GM19099 (cell line): Measurements from ENCODE around the gene EXOC2.

Source experiments
- POLR2A ChIP-seq: IDR thresholded peaks from 3 replicates; pipeline ENCODE4 v1.6.1; 2011; ENCODE audit warnings: low read depth; ENCODE audit not compliant: insufficient read length; ENCODE audit errors: extremely low read depth

The EXOC2 gene

GRCh38 chr6:562052-562676 is 130.8 kb downstream of the EXOC2 start:
- TF ChIP-seq POLR2A, result no peak

DNA sequence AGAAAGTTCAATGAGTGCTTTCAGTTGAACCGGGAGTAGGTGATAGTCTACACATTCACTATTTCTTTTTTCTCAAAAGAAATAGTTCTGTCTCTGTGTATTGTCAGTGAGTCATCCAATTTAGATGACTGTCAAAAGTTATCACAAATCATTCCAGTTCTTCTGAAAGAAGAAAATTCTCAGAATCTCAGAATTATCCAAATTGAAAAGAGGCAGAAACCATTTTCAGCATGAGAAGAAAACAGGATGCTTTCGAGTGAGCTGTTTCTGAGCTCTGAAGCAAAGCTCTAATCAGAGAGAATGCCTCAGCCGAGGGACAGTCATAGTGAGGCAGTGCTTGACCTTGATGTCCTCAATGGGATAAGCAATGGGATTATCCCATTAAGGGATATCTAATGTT is 134.0 kb downstream of the EXOC2 start:
- no peak for TF ChIP-seq POLR2A

DNA sequence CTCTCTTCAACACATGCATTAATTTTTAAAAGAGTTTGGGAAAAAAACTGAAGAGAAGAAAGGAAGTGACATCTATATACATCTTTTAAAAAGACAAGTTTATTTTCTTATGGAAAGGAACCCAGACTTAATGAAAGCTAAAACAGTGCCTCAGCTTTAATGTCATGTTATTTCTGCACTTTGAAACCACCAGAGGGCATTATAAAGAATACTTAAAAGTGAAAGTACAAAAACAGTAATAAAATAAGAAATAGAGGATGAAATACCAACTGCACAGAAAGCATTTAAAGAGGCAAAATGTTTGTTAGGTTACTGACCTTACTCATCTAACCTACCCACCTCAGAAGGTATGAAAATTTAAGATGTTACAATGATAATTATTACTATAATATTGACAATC is 134.8 kb downstream of the EXOC2 start:
- no peak for TF ChIP-seq POLR2A

GRCh38 chr6:551829-552350 is 141.0 kb downstream of the EXOC2 start:
- no peak for TF ChIP-seq POLR2A

GRCh38 chr6:551405-551804 is 141.5 kb downstream of the EXOC2 start:
- no peak for TF ChIP-seq POLR2A

GRCh38 chr6:549906-550305 is 143.0 kb downstream of the EXOC2 start:
- TF ChIP-seq POLR2A, result no peak

DNA sequence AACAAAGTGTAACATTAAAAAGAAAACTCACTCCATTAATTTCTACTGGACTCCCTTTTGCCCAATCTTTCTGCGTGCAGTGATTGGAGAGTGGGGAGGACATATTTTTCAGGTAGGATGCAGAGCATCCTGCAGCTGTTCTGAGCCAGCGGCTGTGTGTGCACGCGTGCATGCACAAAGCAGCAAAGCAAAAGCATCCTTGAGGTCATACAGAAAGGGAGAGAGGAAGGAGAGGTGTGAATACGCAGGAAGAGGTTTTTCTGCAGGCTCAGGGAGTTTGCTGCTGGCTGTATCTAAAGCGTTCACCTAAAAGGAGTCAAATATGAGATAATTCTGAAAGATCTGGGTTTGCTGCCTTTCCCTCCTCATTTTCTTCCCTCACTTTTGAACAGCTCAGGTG is 144.4 kb downstream of the EXOC2 start:
- TF ChIP-seq POLR2A, result no peak

DNA sequence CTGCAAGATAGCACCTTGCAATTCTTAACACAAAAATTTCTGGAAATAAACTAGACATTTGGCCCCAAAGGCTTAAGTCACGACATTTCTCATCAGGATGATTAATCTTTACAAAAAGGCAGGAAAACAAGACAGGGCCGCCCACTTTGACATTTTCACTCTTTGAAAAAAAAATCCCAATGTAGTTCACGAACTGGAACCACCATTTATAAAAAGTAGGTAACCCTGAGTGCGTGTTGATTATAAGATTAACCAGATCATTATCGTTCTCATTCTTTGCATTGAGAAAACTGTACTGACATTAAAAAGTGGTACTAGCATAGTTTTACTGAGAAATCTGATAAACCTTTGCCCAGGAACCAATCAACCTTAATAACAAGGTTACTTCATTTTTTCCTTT is 144.8 kb downstream of the EXOC2 start:
- TF ChIP-seq POLR2A, result no peak

GRCh38 chr6:540490-540889 is 152.4 kb downstream of the EXOC2 start:
- TF ChIP-seq POLR2A, result no peak

- TF ChIP-seq POLR2A, result no peak
These were observed 155.8 kb downstream of the EXOC2 start for GRCh38 chr6:537114-537513.

GRCh38 chr6:530425-530824 is 162.5 kb downstream of the EXOC2 start:
- no peak for TF ChIP-seq POLR2A

- no peak for TF ChIP-seq POLR2A
These were observed 163.9 kb downstream of the EXOC2 start for GRCh38 chr6:528989-529388.

GRCh38 chr6:527989-528673 is 164.8 kb downstream of the EXOC2 start:
- no peak for TF ChIP-seq POLR2A

- no peak for TF ChIP-seq POLR2A
These were observed 168.1 kb downstream of the EXOC2 start for GRCh38 chr6:524803-525202.

- TF ChIP-seq POLR2A, result no peak
These were observed 172.1 kb downstream of the EXOC2 start for GRCh38 chr6:520820-521219.

DNA sequence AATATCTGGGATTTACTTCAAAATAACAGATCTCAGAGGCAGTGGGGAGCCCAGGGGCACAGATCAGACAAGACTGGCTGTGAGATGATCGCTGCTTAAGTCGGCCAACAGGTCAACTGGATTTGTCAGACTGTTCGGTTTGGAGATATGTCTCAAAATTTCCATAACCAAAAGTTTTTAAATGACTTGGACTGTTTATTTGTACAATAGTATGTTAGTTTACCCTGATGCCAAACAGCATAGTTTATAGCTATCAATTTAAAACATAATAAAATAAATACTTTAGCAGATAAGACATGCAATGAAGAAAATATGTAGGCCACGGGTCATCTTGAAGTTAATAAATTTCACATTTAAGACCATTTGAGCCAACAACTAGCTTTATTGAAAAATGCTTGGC is 174.7 kb downstream of the EXOC2 start:
- TF ChIP-seq POLR2A, result no peak
